DOHH2 (cell line): Measurements from ENCODE around the gene SSNA1.

Source experiments
- CTCF ChIP-seq: fragments of 200-600 bp; sonication (generic); IDR thresholded peaks from one replicate; pipeline ENCODE4 v1.5.1; 2014; ENCODE audit warnings: antibody characterized with exemption, mild to moderate bottlenecking, low read depth, low read length; ENCODE audit not compliant: poor library complexity, severe bottlenecking
- EZH2phosphoT487 ChIP-seq: fragments of 200-600 bp; sonication (generic); IDR thresholded peaks from 2 replicates; pipeline ENCODE4 v1.6.1; 2017; ENCODE audit warnings: borderline replicate concordance, mild to moderate bottlenecking, antibody characterized with exemption, low read length, moderate library complexity, mixed read lengths

- TF ChIP-seq CTCF (no peak), EZH2phosphoT487 (no peak)
Measured at GRCh38 chr9:137206602-137207001, 18.1 kb downstream of the SSNA1 start.
